HG03521 (cell line): ENCODE data around the gene DAB1.

Experiments
- ATAC-seq: cut with Tn5 transposase; IDR thresholded peaks from one replicate; pipeline ENCODE4 v1.9.1; 2021; ENCODE audit warnings: mild to moderate bottlenecking, moderate library complexity; ENCODE audit not compliant: unreplicated experiment

DAB1 gene

GRCh38 chr1:57423656-57424211 lies at the start of gene DAB1:
Gene DAB1, minus strand, starts transcription at chr1:57424060. Its CDS starts 133,030 bp downstream, at chr1:57291030.
- no peak for ATAC-seq

GRCh38 chr1:57473448-57473847 lies 49.6 kb upstream of the DAB1 start:
- no peak for ATAC-seq

DNA sequence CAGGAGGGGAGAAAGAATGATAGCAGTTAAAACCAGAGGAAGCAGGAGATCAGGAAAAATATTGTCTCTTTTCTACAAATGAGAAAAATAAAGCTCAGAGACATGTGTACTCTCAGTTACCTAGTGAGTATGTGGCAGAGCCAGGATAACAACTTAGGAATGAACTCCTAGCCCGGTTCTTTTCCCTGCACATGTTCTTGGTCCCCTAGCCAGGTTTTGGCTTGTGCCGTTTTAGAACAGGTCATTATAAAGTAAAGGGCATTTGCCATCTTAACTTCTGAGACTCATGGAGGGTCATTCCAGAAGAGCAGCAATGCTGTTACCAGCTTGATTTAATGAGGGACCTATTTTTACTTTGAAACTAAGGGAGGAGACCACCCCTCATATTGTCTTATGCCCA lies 48.1 kb upstream of the DAB1 start:
- no peak for ATAC-seq

- no peak for ATAC-seq
Observed at GRCh38 chr1:57470036-57470435, 46.2 kb upstream of the DAB1 start.

GRCh38 chr1:57468641-57469523 lies 45.0 kb upstream of the DAB1 start:
- no peak for ATAC-seq

DNA sequence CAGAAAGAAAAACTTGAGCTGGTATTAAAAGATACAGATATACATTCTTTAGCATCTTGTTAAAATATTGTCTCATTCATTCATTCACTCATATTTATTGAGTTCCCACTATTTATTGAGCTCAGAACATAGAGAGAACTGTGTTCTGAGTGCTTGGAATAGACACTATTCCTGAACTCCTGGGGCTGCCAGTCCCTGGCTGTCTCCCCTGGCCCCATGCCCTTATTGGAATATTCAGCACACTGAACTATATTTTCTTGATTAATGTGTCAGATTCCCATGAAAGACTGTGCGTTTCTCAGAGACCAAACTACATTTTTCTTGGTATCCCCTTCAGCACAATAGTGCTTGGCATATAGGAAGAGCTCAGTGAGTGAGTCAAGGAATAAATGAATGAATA lies 44.0 kb upstream of the DAB1 start:
- no peak for ATAC-seq

DNA sequence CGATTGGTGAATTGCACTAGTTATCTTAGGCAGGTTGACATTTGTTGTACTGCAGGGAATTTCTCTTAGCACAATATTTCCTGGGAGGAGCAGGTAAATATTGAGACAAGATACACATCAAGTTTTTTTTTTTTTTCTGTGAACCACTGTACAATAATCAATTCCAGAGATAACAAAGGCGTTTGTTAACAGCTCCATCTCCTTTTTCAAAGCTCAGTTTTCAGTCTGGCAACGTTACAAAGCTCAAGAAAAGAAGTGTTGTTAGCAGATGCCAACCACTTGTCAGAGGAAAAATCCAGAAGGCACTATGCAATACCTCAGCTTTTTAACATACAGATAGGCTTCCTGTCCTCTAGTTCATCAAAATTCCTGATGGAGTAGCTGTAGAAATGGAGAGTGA lies 40.9 kb upstream of the DAB1 start:
- no peak for ATAC-seq

DNA sequence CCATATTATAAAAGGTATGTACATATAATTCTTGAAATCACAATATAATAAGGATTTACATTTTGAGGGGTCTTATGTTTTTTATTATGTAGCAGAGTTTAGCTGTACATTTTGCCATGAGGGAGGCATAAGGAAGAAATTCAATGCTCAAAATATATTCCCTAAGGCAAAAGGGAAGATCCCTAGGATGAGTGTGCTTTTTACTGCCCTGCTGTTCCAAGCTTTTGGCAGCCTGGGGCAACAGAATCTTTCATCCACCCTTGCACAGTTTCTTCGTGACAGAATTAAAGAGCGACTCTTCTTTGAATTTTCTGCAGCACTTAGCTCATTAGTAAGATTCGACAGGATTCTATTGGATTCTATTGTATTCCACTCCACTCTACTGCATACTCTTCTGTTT lies 39.5 kb upstream of the DAB1 start:
- ATAC-seq, result no peak

DNA sequence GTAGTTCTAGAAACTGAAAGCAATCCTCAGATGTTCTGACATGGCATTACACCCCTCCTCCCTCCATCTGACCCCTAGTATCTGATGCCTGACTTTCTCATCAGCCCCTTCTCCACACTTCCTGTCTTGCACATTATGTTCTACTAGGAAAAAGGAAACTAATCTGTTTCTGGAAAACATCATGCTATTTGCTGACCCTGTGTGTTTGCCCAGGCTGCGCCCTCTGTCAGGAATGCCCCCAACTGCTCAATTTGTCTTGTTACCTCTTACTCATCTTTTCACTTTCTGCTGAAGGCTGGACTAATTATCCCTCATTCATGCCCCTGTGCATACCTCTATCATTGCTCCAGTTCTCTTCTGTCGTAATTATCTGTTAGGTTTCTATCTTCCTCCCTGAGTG lies 37.5 kb upstream of the DAB1 start:
- no peak for ATAC-seq

DNA sequence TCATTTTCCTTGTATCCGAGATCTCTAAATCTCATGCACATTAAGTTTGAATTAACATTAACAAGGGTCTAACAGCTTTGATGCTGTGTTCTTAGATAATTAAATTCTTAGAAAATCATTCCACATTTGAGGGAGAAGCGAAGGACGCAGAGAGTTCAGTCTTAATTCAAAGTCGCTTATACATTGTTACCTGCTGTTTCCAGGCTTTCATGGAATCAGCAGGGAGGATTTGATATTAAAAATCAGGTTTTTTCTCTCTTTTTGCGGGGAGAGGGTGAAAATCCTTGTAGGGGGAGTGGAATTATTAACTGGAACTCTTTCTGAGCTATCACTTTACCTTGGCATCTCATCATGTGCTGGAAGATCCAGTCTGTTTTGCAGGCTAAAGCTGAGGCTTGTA lies 27.7 kb upstream of the DAB1 start:
- ATAC-seq, result no peak

- no peak for ATAC-seq
Observed at GRCh38 chr1:57450981-57451380, 27.1 kb upstream of the DAB1 start.

DNA sequence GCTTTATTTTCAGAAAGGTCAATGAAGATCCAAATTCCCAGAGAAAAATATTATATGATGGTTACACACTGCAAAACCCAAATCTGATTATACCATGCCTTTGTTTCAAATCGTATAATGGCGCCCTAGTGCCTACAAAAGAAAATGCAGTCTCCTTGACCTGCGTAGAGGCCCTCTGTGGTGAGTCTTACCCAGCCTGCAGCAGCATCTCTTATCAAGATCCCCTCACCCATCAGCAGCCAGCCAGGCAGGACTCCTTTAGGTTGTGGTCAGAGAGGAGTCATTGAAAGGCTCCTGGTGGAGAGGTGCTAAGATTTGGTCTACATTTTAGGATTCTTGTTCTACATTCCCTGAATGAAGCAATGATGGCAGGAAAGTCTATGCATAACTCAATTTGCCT lies 23.7 kb upstream of the DAB1 start:
- no peak for ATAC-seq

GRCh38 chr1:57443004-57443403 lies 19.1 kb upstream of the DAB1 start:
- no peak for ATAC-seq

- no peak for ATAC-seq
Observed at GRCh38 chr1:57440096-57440495, 16.2 kb upstream of the DAB1 start.

DNA sequence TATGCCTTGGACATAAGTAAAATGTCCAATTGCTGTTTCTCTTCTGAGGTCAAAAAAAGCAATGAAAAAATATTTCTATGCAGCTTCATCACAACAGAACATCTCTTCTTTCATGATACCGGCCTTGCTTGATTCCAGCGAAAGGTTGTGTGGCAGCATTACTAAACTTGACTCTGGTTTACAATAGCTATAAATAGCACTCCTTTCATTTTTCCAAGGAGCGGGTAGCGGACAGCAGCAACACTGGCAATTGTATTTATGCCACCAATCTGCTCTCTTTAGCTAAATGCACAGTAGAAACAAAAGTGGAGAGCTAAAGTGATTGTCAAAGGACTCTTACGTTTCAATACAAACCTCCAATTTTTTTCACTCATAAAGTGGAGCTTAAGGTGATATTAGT lies 7.5 kb upstream of the DAB1 start:
- no peak for ATAC-seq

DNA sequence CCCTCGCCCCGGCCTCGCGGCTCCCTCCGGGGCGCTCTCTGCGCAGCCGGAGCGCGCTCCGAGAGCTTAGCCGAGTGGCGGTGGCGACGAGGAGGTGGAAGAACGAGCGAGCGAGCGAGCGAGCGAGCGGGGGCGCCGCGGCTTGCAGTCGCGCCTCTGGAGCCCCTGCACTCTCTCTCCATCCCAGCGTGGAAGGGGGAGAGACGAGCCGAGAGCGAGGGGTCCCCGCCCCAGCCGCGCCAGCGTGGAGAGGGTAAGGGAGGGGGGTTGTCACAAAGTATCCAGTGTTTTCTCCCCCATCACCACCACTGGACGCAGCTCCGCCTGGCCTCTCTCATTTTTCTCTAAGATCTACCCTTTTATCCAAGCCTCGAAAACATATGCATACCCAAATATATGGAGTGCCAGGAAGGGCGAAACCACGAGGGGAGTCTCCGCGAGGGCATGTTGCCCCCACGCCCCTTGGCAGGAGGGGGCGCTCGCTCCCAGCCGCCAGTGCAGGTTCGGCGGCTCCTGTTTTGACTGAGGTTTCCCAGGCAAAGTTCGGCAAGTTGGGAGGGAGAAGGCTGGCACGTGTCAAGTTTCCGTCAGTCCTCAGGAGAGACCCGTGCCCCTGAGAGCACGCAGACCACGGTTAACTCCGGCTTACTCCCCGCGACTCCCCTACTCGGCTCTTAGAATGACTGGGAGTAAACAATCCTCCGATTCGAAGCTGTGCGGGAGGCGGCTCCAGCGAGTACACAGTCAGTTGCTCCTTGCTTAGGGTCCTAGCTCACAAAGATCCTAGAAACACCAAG lies 569 bp upstream of the DAB1 start:
- no peak for ATAC-seq

GRCh38 chr1:57423135-57423655 lies 665 bp downstream of the DAB1 start:
- ATAC-seq, result no peak

DNA sequence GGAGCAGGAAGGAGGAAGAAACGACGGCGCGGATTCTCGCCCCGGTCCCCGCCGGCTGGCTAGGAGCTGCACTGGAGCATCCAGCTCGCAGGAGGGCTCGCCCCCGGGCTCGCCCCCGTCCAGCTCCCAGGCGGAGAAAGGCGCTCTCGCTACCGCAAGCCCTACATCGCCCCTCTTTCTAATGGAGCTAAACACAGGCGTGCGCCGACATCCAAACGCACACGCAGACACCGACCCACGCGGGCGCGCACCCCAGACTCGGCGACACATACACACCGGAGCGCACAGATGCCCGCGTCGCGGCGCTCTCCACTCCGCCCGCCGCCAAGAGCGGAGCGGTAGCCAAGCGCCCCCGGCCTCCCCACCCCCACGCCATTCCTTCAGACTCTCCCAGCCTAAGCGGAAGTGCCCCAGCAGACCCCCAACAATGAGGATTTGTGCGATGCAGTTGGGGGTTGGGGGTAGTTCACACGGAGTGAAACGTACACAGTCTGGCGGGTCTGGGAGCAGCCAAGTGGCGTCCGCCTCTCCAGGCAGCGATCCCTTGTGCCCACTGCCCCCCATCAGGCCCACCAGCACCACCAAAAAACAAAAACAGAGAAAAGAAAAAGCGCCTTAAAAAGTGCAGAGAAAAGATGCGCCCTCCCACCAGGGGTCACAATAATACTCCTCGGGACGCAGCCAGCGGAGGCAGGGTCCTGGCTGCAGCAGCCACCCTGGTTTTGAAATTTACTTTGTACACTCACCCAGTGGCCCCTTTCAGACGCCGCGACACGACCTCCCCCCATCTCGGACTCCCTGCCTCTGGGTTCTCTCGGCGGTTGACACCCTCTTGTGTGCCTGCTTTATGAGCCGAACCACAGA lies 1.4 kb downstream of the DAB1 start:
- ATAC-seq, result no peak

GRCh38 chr1:57421806-57422205 lies 2.1 kb downstream of the DAB1 start:
- ATAC-seq, result no peak

GRCh38 chr1:57420981-57421785 lies 2.7 kb downstream of the DAB1 start:
- ATAC-seq, result no peak
